GDM1 (cell line): ENCODE measurements around the gene VKORC1.
"Not testable (repeated sequence)": the region's sequence is repeated elsewhere in the genome, so short reads cannot be mapped to it uniquely, and the experiment has no call there.

Experiments
- DNase-seq: peaks from one replicate; lab custom pipeline; 2025; lab: John Stamatoyannopoulos, UW

VKORC1 gene

DNA sequence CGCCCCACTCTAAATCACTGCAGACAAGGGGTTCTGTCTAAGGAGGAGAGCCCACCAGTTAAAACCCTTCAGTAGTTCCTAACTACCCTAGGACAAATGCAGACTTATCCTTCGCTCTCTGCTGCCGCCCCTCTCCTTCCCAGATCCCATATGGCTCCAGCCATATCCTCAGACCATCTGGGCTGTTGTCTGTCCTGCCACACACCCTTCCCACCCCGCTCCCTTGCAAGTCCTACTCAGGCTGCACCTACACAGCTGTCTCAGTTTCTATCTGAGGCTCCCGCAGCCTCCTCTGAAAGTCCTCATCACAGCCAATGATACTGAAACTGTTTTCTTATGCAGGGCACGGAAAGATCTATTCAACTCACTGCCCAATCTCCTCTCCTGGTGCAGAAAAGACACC lies 12.9 kb upstream of the VKORC1 start:
- DNase-seq = no peak

DNA sequence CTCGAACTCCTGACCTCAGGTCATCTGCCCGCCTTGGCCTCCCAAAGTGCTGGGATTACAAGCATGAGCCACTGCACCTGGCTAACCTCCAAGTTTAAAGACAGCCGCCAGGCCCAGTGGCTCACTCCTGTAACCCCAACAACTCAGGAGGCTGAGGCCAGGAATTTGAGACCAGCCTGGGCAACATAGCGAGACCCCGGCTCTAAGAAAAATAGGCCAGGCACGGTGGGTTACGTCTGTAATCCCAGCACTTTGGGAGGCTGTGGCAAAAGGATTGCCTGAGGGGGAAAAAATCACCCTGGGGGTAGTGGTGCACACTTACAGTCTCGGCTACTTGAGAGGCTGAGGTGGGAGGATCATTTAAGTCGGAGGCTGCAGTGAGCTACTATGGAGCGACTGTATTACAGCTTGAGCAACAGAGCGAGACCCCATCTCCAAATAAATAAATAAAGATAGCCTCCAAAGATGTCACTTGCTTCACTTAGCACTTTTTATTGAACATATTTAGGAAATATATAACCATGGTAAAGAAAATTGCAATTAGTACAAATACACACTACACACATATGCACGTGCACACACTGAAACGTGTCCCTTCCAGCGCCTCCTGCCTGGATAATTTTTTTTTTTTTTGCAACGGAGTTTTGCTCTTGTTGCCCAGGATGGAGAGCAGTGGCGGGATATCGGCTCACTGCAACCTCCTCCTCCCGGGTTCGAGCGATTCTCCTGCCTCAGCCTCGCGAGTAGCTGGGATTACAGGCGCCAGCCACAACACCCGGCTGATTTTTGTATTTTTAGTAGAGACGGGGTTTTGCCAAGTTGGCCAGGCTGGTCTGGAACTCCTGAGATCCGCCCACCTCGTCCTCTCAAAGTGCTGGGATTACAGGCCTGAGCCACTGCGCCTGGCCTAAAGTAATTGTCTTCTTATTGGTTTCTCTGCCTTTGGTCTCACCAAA lies 12.2 kb upstream of the VKORC1 start:
- DNase-seq = no peak

DNA sequence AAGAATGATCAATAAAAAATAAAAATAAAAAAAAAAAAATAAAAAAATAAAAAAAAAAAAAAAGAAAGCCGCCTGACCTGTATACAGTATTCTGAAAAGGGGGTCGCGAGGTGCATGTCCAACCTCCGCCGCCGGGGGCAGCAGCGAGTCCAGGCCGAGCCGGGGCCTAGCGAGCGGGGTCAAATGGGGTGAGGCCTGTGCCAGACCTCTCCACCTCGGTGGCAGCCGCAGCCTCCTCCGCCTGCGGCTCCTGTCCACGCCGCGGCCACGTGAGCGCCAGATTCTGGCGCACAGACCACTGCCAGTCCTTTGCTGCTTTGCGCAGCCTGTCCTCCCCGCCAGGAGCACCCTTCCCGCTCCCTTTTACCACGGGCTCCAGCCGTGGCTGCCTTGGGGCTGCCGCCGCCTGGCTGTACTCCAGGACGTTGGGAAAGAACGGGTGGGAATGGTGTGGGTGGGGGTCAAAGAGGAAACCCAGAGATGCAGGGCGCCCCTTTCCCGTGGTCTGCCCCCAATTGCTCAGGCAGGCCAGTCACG lies 11.1 kb upstream of the VKORC1 start:
- DNase-seq = peak; percentile 75

DNA sequence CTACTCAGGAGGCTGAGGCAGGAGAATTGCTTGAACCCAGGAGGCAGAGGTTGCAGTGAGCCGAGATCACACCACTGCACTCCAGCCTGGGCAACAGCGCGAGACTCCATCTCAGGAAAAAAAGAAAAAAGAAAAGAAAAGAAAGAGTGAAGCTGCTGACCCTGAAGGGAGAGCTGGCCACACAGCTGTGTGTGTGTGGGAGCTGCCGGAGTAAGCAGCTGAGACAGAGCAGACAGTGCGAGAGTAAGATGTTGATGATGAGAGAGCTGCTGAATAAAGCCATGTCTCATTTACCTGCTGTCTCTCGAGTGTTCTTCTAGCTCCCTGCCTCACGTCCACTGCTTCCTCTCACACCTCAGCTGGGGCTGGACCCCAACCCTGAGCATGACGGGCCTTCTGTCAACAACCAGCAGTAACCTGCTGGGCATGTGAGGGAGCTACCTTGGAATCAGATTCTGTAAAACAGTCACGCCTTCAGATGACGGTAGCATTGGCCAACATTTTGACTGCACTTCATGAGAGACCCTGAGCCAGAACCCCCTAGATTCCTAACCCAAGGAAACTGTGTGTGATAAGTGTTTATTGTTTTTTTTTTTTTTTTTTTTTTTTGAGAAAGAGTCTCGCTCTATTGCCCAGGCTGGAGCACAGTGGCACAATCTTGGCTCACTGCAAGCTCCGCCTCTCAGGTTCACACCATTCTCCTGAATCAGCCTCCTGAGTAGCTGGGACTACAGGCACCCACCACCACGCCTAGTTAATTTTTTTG lies 6.5 kb upstream of the VKORC1 start:
- not testable (repeated sequence) for DNase-seq

DNA sequence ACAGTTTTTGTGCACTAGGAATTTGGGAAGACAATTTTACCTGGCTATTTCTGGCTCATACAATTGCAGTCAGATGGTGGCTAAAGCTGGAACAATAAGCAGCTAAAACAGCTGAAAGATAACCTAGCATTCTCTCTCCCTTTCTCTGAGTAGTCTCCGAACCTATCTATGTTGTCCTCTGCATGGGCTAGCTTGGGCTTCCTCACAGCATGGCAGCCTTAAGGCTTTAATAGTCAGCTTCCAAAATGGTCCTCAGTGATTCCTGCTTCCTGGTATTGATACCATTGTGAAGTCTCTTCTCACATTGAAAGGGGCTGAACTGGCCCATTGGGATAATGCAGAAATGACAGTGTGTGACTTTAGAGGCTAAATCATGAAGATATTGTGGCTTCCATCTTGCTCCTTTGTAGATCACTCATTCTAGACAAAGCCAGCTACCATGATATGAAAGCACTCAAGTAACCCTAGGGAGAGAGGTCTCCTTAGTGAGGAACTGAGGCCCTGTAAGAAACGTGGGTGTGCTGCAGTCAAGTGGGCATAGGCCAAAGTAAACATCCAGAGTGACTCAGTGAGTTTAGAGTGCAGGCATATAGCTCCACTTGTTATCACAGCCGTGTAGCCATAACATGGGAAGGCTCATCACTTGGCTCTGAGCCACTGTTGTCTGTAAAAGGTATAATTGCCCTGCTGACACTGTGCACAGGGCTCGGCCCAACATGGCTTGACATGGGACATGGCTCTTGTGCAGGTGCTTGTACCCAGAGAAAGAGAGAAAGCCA lies 5.5 kb upstream of the VKORC1 start:
- DNase-seq = no peak

DNA sequence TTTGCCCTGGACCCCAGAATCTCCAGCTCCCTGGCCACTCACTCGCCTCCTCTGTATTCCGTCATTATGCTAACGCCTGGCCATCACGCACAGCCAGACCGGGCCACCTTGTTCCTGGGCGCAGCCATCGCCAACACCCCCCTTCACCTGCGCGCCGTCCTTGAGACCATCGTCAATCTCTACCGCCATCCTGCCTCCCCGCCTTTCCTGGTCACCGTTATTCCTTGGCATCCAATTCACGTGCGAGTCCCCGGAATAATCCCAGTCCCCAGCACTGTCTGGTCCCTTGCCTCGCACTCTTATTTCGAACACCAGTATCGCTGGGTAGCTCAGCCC lies 541 bp downstream of the VKORC1 start:
- DNase-seq = no peak

DNA sequence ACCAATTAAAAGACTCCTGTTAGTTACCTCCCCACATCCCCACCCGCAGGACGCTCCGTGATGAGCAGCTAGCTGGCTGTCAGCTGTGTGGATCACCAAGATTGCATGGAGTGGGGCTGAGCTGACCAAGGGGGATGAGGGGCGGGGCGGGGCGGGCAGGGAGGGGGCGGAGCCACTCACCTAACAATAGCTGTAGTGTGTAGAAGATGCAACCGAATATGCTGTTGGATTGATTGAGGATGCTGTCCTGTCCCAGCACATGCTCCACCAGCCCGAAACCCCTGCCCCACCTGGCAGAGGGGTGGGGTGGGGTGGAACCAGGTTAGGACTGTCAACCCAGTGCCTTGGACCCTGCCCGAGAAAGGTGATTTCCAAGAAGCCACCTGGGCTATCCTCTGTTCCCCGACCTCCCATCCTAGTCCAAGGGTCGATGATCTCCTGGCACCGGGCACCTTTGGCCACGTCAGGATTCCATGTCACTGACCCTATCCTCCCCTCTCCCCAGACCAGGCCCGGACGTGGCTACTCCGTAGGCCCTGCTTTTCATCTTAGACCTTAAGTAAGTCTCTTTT lies 1.4 kb downstream of the VKORC1 start:
- DNase-seq = no peak

DNA sequence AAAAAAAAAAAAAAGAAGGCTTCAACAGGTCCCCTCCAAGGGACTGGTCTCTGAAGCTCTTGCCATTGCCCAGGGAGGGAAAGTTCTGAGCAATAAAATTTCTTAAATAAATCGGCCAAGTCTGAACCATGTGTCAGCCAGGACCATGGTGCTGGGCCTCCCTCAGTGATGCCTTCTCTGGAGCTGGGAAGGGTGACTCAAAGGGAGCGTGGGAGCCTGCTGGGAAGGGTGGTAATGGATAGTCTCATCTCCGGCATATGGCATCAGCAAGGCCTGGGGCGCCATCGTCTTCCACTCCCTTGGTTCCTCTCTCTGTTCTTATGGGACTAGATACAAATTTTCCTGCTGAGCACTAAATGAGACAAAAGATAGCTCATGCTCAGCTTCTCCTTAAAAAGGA lies 2.3 kb downstream of the VKORC1 start:
- DNase-seq = no peak

DNA sequence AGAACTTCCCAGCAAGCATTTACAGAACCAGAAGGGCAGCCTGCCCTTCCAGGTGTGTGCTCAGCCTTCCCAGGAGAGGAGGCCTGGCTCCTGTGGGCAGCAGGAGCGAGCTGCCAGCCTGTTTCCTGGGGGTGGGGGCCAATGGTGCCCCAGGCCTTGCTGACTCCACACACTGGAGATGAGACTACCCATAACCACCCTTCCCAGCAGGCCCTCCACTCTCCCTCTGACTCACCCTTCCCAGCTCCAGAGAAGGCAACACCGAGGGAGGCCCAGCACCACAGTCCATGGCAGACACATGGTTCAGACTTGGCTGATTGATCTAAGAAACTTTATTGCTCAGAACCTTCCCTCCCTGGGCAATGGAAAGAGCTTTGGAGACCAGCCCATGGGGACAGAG lies 4.1 kb downstream of the VKORC1 start:
- no peak for DNase-seq

DNA sequence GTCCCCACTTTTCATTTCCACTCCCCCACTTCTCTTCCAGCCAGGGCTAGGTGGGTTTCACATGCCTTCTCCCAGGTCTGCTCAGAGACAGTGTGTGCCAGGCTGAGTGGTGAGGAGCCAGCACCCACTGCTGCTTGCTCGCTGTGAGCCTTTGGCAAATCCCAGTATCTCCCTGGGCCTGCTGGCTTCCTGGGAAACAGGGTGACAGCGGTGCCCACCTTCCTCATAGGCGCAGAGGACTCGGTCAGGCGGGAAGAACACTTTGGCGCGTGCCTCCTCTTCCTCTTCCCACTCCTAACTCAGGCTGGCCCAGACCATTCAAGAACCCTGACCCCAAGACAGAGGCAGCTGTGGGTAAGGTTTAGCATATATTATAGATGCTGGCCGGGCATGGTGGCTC lies 5.4 kb downstream of the VKORC1 start:
- DNase-seq = no peak

DNA sequence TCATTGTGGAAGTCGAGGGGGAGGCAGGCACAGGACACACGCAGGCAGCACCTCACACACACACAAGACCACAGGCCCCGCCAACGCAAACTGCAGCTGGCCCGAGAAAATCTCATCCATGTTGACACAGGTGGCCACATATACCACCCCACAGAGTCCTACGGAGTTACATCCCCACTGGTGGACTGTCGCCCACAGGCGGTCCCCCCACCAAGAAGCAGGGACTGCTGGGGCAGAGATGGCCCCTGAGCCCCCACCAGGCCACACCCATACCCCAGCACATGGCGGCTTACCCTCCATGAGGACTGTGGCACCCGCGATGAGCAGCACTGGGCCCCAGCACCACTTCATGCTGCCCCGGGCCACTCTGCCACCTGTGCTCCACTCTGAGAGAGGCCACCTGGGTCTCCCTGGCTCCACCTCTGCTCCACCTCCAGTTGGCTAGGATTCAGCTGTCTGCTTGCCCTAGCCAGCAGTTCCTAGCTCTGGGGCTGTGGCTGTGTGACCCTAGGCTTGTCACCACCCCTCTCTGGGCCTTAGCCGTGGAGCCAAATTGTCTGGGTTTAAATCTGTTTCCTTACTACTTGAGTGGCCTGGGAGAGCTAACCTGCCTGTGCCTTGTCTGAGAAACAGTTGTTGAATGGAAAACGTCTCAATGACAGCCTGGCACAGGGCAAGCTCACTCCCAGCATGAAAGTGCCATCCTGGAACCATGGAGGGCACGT lies 6.0 kb downstream of the VKORC1 start, which contains the start of gene PRSS53:
PRSS53 (minus strand) TSS at position 485 of the 725 bp plus-strand sequence; CDS start at position 351, 134 bp downstream.
- DNase-seq = no peak

DNA sequence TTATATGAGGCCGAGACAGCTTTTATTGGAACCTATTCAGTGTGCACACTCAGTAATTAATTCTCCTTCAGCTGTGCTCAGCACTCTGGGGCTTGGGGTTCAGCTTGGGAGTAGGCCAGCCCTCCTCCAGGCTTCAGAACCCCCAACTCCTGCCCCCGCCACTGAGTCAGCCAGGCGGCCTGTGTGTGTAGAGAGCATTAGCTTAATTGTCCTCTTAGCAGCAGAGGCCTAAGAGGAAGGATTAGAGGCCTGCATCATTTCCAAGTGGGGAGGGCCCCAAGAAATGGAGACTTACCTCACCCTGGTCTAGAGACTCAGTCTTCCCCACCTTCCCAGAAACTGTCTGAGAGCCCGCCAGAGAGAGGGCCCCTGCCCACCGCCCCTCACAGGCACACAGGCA lies 6.6 kb downstream of the VKORC1 start:
- DNase-seq = no peak

DNA sequence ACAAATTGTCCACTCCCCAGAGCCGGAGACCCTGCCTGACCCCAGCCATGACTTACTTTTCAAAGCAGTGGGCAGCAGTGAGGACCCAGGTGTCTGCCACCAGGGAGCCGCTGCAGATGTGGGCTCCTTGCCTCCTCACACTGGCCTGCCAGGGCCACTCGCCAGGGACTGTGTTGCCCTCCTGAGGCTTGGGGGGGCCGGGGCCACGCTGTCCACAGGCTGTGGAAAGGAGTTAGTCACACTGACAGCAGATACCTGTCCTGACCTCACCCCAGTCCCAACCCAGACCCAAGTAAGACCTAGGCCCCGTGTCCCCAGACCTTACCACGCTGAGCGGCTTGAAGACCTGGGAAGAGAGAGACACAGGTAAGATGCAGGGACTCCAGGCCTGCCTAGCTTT lies 7.1 kb downstream of the VKORC1 start:
- no peak for DNase-seq

DNA sequence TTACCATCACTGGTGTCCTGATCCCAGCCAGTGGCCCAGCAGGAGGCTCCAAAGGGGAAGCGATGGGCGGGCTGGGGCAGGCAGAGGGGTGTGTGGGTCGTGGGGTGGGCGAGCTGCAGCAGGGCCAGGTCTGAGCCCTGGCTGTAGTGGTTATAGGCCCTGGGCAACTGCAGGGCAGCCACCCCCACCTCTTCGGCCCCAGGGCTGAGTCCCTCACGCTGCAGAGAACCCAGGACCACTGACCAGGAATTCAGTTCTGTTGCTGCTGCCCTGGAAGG lies 8.0 kb downstream of the VKORC1 start:
- DNase-seq = no peak

DNA sequence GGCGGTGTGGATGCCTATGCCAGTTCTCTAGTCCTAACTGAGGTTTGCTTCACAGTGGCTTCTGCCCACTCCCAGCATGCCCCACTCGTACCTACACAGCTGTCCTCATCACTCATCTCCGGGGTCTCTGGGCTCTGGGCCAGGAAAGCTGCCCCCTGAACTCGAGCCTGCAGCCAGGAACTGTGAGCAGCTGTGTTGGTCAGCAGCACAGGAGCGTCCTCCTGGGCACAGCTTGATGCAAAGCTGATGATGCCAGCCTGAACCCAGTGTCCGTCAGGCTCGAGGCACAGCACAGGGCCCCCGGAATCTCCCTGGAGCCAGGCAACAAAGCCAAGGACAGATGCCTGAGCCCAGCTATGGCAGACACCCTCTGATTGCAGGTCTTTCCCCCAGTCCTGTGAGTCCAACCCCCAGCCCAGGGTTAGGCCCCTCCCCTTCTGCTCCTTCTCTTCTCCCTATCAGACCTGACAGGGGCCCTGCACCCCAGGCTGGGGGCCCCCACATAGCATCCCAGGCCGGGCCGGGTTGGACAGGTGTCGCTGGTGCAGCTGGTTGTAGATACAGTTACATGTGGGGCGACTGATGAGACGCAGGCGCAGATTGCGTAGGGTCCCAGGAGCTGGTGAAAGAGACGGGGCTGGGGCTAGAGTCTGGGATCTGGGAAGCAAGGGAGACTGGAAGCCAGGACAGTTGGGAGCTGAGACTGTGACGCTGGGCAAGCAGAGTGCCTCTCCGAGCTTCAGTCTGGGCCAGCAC lies 8.5 kb downstream of the VKORC1 start:
- DNase-seq = no peak

DNA sequence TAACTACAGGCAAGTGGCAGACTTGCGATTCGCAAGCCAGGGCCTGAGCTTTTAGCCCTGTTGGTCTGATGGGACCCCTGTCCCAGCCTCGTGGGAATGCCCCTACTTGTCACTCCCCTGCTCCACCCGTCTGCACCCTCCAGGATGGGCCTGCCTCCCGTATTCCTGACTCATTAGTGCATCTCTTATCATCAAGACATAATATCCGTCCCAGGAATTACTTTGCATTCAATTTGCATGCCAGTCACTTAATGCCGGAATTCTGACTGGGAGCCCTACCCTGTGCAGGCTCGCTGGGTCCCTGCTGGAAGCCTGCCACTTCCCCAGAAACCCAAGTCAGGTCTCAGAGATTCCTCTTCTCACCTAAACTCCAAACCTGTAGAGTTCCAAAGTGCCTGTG lies 9.2 kb downstream of the VKORC1 start:
- DNase-seq = no peak

DNA sequence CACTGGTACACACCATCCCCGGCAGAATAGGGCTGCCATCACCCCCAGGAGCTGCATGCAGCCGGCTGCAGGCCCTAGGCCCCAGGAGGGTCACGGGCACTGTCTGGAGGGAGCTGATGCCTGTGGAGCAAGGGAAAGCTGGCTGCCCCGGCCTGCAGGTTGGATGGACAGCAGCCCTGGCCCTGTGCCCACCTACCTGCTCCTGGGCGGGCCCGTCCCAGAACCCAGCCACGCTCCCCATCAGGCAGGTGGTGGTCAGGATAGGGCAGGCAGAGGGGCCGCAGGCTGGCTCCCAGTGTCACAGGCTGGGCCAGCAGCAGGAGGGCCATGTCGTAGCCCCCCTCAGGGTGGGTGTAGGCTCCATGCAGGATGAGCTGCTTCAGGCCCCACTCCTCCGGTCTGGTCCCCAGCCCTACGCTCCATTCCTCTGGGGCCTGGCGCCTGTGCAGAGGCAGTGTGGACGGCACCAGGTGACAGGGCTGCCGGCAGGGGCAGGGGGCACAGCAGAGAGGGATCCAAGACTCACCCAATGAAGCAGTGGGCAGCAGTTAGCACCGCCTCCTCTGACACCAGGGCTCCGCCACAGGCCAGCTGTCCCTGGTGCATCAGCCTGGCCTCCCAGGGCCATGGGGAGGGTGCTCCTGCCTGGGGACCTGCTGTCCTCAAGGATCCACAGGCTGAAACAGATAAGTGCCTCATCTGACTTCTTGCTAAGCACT lies 9.9 kb downstream of the VKORC1 start:
- no peak for DNase-seq

DNA sequence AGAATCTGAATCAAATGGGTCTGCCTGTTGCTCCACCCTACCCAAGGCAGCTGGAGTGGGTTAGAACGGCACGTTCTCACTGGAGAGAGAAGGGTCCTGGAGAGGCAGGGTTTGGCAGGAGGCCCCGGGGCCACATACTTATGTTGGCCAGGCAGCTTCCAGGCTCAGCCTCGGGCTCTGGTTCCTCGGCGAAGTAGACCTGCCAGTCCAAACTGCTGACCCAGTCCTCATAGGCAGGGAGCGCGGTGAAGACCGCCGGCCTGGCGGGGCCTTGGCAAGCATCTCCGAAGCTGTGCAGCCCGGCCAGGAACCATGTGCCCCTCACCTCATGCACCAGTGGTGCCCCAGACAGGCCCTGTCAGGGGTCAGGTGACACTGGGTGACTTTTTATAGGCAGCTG lies 10.6 kb downstream of the VKORC1 start:
- DNase-seq = no peak

DNA sequence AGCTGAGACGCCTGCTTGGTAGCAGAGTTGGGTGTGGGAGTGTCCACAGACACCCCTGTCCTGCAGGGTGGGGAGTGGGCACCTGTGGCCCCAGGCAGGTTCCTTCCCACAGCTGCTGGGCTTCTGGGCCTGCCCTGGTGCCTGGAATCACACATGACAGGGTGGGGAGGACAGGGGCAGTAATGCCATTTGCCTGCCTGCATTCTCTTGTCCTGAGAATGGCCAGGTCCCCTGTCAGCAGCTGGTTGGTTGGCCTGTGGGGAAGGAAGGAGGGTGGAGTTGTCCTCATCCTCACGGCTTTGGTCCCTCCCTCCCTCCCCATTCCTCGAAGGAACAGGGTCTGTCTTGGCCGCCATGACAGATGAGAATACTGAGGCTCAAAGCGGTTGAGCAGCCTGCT lies 11.0 kb downstream of the VKORC1 start:
- no peak for DNase-seq

DNA sequence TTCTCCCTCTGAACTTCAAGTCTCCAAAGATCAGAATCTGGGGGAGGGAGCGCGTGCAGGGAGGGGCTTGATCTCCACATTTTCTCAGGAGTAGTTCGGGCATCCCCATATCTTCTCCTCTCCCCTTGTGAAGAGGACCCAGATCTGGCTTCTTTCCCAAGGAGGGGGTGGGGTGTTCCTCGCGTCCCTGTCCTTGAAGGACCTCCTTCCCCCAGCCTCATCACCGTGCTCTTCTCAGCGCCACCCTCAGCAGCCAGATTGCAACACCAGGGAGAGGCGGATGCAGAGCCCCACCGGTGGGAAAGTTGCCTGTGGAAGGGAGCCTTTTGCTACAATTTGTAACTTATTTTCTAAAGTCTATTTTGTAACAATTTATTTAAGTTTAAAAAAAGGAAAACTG lies 11.5 kb downstream of the VKORC1 start:
- DNase-seq = no peak
